NCI-H524 (cell line): ENCODE measurements around the gene MCU.
"Not testable (repeated sequence)": the region's sequence is repeated elsewhere in the genome, so short reads cannot be mapped to it uniquely, and the experiment has no call there.

Source experiments
- DNase-seq, 2 experiments: peaks; one replicate each; lab custom pipeline; 2025; lab: John Stamatoyannopoulos, UW

The MCU gene

DNA sequence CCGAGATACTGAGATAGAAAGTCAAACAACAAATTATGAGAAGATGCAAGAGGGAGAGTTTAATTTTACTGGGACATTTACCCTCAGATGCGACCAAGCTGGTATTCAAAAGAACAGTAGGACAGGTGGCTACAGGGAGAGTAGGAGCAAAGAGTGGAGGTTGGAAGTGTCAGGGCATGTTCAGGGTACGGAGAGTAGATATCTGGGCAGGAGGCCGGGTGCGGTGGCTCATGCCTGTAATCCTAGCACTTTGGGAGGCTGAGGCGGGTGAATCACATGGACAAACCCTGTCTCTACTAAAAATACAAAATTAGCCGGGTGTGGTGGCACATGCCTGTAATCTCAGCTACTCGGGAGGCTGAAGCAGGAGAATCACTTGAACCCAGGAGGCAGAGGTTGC is 5.5 kb upstream of the MCU start:
- not testable (repeated sequence) for DNase-seq

DNA sequence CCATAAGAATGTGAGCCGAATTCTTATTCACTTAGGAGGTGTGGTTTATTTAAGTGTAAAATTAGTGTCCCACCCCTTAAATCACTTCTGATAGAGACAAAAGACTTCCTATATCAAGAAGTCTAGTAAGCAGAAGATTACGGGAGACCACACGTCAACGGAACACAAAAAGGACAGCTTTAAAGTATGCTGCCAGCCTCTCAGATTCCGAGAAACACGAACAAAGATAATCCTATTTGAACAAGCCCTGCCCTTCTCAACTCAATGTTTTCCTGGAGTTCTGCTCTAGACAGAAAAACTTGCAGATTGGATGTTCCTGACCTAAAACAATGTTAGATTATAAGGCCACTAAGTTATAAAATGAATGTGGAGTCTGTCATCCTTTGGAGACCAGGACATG is 4.9 kb upstream of the MCU start:
- DNase-seq = no peak

DNA sequence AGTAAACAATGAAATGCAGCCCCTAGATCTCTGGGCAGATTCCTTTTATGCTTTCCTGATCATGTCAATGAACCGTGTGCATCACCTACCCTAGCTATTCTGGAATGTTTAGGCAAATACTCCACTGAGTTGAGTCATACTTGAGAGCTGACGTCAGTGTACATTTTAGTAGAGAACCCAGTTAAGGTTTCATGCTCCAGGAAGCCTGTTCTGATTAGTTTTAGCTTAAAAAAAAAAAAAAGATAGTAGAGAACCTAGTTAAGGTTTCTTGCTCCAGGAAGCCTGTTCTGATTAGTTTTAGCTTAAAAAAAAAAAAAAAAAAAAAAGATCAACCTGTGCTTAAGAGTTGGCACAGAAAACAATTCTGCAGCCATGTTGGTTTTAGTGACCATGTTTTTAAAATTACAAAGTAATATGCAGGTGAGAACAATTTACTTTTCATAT is 3.7 kb upstream of the MCU start:
- DNase-seq = no peak

- no peak for DNase-seq
Observed at GRCh38 chr10:72689660-72690059, 2.3 kb upstream of the MCU start.

GRCh38 chr10:72690071-72690755 is 1.7 kb upstream of the MCU start:
- DNase-seq = peak; percentile 21 to 22

- no peak for DNase-seq
Observed at GRCh38 chr10:72691470-72691862, 477 bp upstream of the MCU start.

GRCh38 chr10:72692744-72692993 is 726 bp downstream of the MCU start:
- DNase-seq = no peak

DNA sequence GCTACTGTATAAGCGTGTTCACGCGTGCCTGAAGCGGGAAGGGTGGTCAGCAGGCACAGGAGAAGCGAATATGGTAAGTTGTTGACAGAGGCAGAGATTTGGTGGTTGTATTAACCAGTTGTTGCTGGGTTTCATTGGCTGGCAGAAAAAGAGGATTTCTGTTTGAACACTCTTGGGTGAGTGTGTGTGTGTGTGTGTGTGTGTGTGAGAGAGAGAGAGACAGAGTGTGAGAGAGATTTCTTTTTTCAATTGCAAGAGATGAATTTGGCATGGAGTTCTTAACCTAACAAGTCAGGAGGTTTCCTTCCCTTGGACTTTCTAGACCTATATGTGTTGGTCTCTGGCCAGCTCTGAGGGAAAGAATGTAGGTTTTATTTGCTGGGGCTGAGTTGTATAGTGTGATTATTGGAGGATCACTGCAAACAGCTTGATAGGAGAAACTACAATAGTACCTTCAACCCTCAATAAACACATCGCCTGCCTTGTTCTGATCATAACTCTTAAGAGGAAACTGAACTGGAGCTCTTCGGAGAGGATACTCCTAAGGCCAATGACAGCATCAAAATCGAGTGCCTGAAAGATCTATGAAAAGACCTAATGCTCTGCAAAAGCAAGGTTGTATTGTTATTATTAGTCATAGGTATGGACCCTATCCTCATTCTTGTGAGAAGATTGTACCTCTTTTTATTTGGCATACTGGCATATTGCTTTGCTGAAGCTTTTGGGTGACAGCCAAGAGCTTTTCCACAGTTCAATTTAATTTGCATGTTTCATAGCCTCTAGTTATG is 1.2 kb downstream of the MCU start:
- DNase-seq = no peak

GRCh38 chr10:72694476-72695369 is 2.8 kb downstream of the MCU start:
- peak in 1 of 2 experiments; percentile 1 for DNase-seq

GRCh38 chr10:72695496-72695895 is 3.6 kb downstream of the MCU start:
- DNase-seq = no peak

GRCh38 chr10:72697716-72698115 is 5.8 kb downstream of the MCU start:
- DNase-seq = no peak

DNA sequence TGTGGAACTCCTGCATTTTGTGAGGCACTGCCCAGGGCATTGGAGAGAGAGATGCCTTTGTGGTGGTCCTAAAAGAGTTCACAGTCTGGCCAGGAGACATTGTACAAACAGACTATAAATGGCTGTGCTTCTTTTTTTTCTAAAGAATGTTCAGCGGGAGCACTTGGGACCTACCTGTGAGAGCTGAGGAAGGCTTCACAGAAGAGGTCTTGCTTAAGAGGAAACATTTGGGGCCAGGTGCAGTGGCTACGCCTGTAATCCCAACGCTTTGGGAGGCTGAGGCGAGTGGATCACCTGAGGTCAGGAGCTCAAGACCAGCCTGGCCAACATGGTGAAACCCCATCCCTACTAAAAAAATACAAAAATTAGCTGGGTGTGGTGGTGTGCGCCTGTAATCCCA is 10.5 kb downstream of the MCU start:
- DNase-seq = not testable (repeated sequence)

DNA sequence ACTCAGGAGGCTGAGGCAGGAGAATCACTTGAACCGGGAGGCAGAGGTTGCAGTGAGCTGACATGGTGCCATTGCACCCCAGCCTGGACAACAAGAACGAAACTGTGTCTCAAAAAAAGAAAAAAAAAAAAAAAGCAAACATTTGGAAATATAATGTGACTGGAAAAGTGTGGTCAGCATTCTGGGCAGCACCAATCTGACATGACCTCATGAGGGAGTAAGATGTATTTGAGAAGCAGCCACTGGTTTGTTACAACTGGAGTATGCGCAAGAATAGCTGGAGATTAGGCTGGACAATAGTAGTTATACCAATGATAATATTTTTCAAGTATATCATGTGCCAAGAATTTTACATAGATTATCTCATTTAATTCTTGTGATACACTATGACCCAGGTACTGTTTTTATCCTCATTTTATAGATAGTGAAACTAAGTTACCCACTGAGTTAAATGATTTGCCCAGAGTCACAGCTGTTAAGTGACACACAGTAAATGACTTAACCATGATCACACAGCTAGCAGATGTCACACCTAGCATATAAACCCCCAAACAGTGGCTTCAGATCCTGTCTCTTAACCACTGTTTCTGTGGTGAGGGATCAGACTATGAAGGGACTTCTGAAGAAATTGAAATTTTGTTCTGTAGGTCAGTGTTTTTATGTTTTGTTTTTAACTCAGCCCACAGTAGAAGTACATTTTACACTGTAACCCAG is 11.1 kb downstream of the MCU start:
- peak in 1 of 2 experiments; percentile 22 for DNase-seq

- DNase-seq = no peak
Observed at GRCh38 chr10:72704117-72704516, 12.2 kb downstream of the MCU start.

DNA sequence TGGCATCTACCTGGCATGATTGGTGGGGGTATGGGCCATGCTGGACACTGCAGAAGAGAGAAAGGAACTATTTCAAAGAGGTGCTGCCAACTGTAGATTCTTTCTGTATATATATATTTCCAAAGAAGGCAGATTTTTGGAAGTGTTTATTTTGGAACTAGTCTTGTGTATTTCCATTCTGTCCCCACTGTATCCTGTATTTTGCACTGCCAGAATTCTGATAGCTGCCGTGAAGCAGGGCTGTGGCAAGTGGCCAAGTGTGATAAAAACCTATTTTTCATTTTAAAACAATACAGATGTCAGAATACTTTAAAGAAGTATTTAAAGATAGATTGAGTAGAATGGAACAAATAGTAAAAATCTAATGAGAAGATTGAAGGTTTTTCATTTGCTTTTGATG is 17.1 kb downstream of the MCU start:
- DNase-seq = no peak

- DNase-seq = no peak
Observed at GRCh38 chr10:72712136-72712535, 20.2 kb downstream of the MCU start.

DNA sequence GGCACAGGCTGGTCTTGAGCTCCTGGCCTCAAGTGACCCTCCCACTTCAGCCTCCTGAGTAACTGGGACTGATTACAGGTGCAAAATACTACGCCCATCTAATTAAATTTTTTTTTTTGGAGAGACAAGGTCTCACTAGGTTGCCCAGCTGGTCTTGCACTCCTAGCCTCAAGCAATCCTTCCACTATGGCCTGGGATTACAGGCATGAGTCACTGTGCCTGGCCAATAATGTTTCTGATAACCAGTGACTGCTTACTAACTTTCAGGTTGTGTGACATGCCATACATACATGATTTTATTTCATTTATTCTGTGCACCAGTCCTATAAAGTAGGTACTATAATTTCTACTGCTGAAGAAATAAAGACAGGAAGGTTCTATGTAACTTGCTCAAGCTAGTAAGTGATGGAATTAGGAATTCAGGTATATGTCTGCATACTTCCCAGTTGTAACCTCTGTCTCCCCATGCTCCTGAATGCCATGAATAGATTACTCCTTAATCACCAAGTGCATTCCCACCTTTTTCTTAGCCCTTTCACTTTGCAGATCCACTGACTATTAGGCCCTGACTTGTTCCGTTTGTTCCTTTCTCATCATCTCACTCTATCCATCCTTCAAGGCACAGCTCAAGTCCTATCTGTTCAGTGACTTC is 28.1 kb downstream of the MCU start:
- no peak for DNase-seq

DNA sequence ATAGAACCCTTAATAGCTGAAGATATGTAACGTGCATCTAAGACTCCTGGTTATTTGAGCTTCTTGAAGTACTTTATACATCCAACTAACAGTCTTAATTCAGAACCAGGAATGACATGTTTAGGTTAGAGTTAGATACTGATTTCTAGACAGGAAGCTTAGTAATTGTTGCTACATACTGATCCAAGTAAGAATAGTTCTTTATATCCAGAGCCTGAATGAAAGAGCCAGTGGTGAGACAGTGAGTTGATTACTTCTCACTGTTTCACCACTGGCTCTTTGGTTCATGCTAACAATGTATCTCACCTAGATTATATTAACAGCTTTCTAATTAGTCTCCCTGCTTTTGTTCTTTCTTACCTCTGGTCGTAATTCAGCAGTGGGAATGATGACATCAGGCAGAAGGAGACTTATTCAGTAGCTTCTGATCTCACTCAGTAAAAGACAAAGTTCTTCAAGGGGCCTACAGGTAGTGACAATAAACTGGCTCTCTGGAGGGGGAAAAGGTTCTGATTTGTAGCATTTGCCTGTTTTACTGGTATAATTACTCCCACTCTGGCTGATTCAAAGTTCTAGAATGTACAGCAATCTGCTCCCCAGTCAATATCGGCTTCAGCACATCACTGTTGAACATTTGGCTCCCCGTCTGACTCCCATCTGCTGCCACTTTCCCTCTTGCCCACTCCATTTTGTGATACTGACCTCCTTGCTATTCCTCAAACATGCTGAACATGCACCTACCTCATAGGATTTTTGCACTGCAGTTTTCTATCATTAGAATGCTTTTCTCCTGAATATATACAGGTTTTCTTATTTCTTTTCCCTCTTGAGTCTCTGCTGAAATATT is 29.1 kb downstream of the MCU start:
- peak; percentile 4 to 59 for DNase-seq

- peak in 1 of 2 experiments; percentile 65 for DNase-seq
Observed at GRCh38 chr10:72727130-72727529, 35.2 kb downstream of the MCU start.

- DNase-seq = no peak
Observed at GRCh38 chr10:72728462-72728861, 36.5 kb downstream of the MCU start.

DNA sequence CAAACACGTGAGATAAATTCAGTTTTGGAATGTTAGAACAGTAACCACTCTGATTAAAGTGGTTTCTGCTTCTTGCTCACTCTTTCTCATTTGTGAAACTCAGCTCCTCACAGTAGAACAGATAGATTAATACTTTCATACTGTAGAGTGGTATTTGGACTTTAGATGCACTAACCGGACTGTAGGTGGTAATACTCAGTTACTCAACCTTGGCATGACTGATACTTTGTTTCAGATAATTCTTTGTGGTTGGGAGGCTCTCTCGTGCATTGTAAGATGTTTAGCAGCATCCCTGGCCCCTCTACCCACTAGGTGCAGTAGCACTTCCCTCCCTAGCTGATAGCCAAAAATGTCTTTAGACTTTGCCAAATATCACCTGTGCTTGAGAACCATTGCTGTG is 37.6 kb downstream of the MCU start:
- no peak for DNase-seq
